Measurements from ENCODE around the gene ITPR2.
"Not testable (repeated sequence)": the region's sequence is repeated elsewhere in the genome, so short reads cannot be mapped to it uniquely, and the experiment has no call there.

The ITPR2 gene

DNA sequence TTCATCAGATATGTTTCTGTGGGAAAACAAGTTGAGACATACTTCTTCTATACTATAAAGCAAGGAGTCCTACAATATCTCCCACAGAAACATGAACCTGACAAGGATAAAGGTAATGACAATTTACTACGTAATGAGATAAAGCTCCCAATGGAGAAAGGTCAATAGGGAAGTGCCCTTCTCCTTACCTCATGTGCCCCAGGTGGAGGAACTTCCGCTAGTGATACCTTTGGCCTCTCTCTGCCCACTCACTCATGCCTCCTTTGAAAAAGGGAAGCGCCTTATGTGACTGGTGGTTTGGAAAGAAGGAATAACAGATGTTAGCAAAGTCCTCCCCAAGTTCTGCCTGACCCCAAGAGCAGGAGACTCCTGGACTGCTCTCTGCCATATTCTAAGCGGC is 305.3 kb downstream of the ITPR2 start:
- DNase-seq (ENCODE audit: low spot score) = no peak

DNA sequence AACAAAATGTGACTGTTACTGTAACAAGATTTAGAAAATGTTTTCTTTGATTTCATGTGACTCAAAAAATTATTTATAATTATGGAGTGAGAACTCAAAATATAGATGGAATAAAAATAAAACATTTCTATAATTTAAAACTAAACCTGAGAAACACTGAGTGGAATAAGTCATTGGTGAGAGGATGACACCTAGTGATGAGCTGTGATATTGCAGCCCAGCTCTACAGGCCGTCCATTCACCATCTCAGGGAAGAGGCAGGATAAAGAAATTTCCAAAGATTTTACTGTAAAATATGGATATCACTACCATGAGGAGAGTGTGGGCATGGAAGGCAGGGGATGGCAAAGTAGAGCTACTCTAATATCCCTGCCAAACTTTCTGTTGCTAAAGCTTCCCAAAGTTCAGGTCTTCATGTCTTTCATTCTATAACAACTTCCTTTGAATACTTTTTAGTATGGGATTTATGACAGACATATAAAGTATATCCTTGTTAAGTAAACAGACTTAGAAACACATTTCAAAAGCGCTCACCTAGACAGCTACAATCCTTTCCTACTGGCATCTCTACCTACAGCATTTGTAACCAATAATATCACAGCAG is 308.0 kb downstream of the ITPR2 start:
- no peak for DNase-seq (ENCODE audit: low spot score)

GRCh38 chr12:26523708-26524150 is 309.3 kb downstream of the ITPR2 start:
- peak; percentile 97 for DNase-seq (ENCODE audit: low spot score)

DNA sequence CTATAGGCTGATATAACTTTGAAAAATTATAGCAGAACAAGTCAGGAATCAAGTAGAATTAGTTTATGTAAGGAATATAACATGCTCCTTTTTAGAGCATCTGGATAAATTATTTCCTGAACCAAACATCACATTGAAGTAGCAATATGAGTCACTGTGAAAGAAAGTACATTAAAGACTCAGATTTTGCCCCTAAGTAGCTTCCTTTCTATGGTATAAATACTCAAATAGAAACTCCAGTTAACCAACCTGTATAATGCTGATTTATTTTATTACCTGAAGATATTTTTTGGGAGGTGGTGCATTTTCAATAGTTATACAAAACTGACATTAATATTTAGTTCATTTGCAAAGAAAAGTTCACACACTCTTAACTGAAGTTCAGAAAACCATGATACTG is 312.1 kb downstream of the ITPR2 start:
- DNase-seq (ENCODE audit: low spot score) = no peak

- no peak for DNase-seq (ENCODE audit: low spot score)
These were observed 312.9 kb downstream of the ITPR2 start for GRCh38 chr12:26520109-26520508.

GRCh38 chr12:26519462-26519861 is 313.5 kb downstream of the ITPR2 start:
- no peak for DNase-seq (ENCODE audit: low spot score)

DNA sequence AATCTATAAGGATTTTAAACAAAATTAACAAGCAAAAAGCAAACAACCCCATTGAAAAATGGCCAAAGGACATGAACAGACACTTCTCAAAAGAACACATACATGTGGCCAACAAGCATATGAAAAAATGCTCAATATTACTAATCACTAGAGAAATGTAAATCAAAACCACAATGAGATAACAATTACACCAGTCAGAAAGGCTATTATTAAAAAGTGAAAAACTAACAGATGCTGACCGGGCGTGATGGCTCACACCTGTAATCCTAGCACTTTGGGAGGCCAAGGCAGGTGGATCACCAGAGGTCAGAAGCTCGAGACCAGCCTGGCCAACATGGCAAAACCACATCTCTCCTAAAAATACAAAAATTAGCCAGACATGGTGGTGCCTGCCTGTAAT is 315.7 kb downstream of the ITPR2 start:
- DNase-seq (ENCODE audit: low spot score) = not testable (repeated sequence)

- no peak for DNase-seq (ENCODE audit: low spot score)
These were observed 318.6 kb downstream of the ITPR2 start for GRCh38 chr12:26514364-26514763.

DNA sequence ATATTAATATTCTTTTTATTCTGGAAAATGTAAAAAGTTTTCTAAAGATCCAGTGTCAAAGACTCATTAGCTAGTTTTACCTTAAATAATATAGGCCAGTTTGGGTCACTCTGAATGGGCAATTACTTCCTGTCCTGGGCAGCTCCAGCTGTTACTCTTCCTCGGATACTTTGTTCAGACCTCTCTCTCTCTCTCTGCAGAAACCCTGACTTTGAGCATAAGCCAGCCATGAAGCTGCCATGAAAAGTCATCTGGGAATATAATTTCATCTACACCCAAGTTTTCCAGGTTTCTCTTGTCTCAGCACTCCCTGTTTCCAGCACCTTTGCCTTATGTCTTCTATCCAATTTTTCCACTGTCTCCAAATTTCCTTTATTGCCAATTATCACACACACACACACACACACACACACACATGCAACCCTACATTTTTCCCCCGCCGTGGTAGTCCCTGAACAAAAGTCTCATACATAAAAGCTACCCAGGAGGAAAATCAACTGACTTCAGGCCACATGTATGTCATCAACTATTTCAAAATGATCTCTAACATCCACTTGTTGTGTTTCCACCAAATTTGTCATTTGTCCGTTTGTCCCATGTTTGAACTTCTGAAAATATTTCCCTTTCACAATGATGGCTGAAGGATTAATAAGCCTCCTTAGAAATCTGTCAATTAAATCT is 319.5 kb downstream of the ITPR2 start:
- no peak for DNase-seq (ENCODE audit: low spot score)

DNA sequence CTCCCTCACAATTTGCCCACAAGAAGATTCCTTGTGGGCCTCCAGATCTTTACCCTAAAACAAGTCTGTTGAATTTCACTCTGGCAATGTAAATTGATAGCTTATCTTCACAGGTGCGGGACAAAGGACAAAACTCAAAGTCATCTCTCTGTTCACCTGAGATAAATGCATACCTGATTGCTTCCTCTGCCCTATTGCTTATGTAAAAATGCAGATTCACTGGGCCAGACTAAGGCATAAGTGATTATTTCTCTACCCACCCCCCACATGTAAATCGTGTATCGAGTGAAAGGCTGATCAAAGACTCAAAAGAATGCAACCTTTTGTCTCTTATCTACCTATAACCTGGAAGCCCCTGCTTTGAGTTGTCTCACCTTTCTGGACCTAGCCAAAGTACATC is 320.8 kb downstream of the ITPR2 start:
- DNase-seq (ENCODE audit: low spot score) = no peak

DNA sequence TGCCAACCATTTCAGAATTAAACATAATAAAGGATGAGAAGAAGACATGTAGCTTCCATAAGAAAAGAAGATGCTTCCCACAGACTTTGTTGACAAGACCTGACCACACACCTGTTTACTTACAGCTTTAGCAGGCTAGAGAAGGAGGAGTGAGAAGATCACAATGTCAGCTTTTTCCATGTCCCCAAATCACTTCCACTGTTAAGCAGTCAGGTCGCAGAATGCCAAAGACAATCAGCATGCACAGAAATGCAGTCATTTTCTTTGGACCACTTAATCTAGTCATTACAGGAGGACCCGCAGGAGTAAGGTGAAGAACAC is 322.7 kb downstream of the ITPR2 start:
- DNase-seq (ENCODE audit: low spot score) = no peak

DNA sequence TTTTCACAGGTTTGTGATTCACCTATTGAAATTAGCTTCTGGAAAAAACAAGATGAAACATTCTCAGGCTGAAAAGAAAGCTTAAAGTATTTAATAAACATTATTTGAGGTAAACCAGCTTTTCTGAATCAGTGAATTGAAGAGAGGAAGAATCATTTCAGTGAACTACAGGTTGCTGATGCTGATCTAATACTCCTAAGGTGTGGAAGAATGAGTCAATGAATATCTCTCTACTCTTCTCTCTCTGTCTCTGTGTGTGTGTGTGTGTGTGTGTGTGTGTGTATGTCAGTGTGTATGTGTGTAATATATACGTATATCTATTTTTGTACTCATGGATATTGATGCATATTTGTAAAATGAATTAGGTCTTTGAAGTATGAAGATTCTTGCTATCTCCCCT is 325.4 kb downstream of the ITPR2 start:
- no peak for DNase-seq (ENCODE audit: low spot score)

DNA sequence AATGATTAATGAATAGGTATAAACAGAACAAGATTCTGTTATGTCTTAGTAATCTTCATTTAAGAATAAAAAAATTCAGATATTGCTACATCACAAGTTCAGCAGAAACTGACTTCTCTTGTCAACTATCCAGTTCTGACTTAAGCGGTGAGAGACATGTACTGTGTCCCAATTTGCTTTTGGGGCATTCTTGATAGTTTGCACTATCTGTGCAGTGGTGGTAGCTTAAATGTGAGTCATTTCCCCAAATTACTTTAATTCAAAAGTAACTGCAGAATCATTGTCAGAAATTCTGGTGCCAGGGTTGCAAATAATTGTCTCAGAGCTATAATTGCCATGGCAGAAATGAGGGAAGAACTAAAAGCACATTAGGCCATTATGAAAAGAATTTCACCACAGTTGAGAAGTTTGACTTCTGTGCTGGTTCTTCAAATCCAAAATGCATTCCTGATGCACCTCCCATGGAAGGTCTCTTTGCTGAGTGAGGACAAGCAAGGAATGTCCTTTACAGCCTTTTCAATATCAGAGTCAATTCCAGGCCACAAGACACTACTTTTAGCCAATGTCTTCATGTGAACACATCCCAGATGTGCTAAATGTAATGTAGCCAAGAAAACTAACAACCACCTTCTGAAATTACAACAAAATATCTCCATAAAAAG is 332.9 kb downstream of the ITPR2 start:
- DNase-seq (ENCODE audit: low spot score) = no peak

- no peak for DNase-seq (ENCODE audit: low spot score)
These were observed 336.8 kb downstream of the ITPR2 start for GRCh38 chr12:26496170-26496569.

DNA sequence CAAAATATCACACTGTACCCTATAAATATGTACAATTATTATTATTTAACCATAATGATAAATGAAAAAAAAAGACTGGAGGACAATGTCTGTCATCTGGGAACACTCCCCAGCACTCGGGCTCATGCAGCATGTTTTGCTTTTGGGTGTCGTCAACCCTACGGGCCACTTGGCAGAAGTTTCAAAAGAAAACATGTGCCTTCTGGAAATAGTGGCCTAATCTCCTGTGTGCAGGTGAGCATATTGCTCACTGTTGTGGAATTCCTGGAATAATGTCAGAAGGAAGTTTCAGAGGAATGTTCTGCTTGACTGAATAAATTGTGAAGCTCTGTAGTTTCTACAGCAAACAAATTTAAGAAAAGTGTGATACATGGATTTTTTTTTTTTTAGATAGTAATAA is 339.3 kb downstream of the ITPR2 start:
- DNase-seq (ENCODE audit: low spot score) = no peak

- DNase-seq (ENCODE audit: low spot score) = no peak
These were observed 340.6 kb downstream of the ITPR2 start for GRCh38 chr12:26492406-26492805.

DNA sequence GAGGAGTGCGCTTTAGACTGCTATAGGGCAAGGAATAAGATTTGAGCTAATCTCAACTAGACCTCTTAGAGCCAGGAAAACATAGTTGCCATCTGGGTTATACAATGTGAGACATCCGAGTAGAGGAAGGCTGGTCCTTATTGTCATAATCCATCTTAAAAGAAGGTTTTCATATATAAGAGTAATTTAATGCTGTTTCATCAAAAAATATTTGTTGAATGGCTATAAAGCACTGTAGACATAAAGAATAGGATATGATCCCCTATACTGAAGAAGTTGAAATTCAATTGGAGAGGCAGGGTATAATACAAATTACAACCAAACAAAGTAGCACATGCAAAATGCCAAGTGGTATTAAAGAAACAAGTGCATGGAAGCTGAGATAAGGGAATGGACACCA is 343.1 kb downstream of the ITPR2 start:
- DNase-seq (ENCODE audit: low spot score) = no peak

DNA sequence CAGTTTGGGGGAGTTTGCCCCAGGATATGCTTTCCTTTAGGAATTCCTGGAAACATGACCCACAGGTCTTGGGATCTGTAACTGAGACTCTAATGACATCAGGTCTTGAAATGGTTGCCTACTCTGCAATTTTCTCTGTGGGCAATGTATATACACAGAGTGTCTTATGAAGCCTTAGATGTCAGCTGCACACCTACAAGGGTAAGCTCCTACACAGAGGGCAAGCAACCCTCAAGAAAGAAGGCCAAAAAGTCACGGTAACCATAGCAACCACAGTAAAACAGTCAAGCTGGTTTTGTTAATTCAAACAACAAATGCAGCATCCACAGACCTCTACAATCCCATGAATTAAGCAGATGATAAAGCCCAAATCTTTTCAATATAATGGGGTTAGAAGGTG is 344.6 kb downstream of the ITPR2 start:
- no peak for DNase-seq (ENCODE audit: low spot score)

- DNase-seq (ENCODE audit: low spot score) = no peak
These were observed 359.7 kb downstream of the ITPR2 start for GRCh38 chr12:26473291-26473690.

DNA sequence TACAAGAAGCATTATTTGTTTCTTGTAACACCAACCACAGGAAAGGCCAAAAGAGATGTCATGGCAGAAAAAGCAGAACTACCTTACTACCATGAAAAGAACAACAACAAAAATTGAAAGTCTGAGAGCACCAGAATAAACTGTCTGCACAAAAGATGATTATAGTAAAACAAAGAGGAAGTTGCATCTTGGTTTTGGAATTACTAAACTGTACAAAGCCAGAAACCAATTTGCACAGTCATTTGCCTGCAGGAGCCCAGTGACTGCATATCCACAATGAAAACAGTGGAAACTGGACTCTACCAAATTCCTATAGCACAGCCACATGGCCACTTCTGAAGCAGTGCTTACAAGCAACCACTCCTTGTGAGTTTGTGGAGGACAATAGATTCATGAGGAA is 361.4 kb downstream of the ITPR2 start:
- DNase-seq (ENCODE audit: low spot score) = no peak

- DNase-seq (ENCODE audit: low spot score) = no peak
These were observed 363.4 kb downstream of the ITPR2 start for GRCh38 chr12:26469421-26470180.

GRCh38 chr12:26467351-26467750 is 365.6 kb downstream of the ITPR2 start:
- DNase-seq (ENCODE audit: low spot score) = no peak

DNA sequence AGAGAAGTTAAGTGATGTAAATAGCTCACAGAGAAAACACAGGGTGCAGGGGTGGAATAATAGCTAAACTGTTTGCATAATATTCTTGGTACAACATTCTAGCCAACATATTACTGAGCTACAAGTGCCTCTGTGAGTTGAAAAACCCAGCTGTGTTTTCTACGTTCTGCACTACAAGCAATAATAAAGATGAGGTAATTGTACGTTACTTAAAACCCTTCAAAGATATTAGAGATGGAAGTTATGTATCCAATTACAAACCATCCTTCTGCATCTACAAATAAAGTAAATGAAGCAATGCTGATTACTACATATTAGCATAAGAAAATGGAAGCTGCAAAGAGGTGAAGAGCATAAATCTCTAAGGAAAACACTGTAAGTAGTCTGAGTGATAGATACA is 366.3 kb downstream of the ITPR2 start:
- DNase-seq (ENCODE audit: low spot score) = no peak

Measured in SK-N-DZ (cell line).